SHP77 (cell line): Measurements from ENCODE around the gene FES.
A peak's percentile ranks its signal among the peaks of the same experiment; 100 is the strongest.
"Not testable (repeated sequence)": the region's sequence is repeated elsewhere in the genome, so short reads cannot be mapped to it uniquely, and the experiment has no call there.

Experiments
- DNase-seq, 2 experiments: peaks; one replicate each; lab custom pipeline; 2025; lab: John Stamatoyannopoulos, UW

FES gene

GRCh38 chr15:90883976-90884718 is at the start of gene FES:
Gene FES, plus strand, starts transcription at chr15:90884504. Its CDS starts 542 bp downstream, at chr15:90885046.
- no peak for DNase-seq

- DNase-seq: no peak
Observed at GRCh38 chr15:90834626-90835025, 49.7 kb upstream of the FES start.

GRCh38 chr15:90836296-90836871 is 47.9 kb upstream of the FES start:
- peak; percentile 24 to 36 for DNase-seq

- DNase-seq: no peak
Observed at GRCh38 chr15:90837094-90837493, 47.2 kb upstream of the FES start.

GRCh38 chr15:90838139-90838538 is 46.2 kb upstream of the FES start:
- DNase-seq: no peak

GRCh38 chr15:90838544-90838943 is 45.8 kb upstream of the FES start:
- no peak for DNase-seq

- DNase-seq: no peak
Observed at GRCh38 chr15:90839187-90840071, 44.9 kb upstream of the FES start.

GRCh38 chr15:90840157-90840855 is 44.0 kb upstream of the FES start:
- DNase-seq: no peak

GRCh38 chr15:90840954-90841353 is 43.4 kb upstream of the FES start:
- no peak for DNase-seq

GRCh38 chr15:90844696-90845095 is 39.6 kb upstream of the FES start:
- no peak for DNase-seq

- DNase-seq: peak; percentile 24 to 54
Observed at GRCh38 chr15:90845201-90845949, 38.9 kb upstream of the FES start.

- DNase-seq: not testable (repeated sequence)
Observed at GRCh38 chr15:90849424-90849823, 34.9 kb upstream of the FES start.

- DNase-seq: no peak
Observed at GRCh38 chr15:90851114-90851513, 33.2 kb upstream of the FES start.

- DNase-seq: no peak
Observed at GRCh38 chr15:90851940-90852339, 32.4 kb upstream of the FES start.

- no peak for DNase-seq
Observed at GRCh38 chr15:90855139-90855538, 29.2 kb upstream of the FES start.

- no peak for DNase-seq
Observed at GRCh38 chr15:90857337-90857736, 27.0 kb upstream of the FES start.

- DNase-seq: no peak
Observed at GRCh38 chr15:90857883-90858443, 26.3 kb upstream of the FES start.

- DNase-seq: no peak
Observed at GRCh38 chr15:90859234-90860131, 24.8 kb upstream of the FES start.

GRCh38 chr15:90860450-90860849 is 23.9 kb upstream of the FES start:
- no peak for DNase-seq
